GM21526 (cell line): ENCODE measurements around the gene INPP4A.

Experiments used
- ATAC-seq: cut with Tn5 transposase; IDR thresholded peaks from one replicate; pipeline ENCODE4 v1.9.1; 2021; ENCODE audit warnings: moderate library complexity; ENCODE audit not compliant: unreplicated experiment, low FRiP score

The INPP4A gene

GRCh38 chr2:98487806-98488189, 43.1 kb downstream of the INPP4A start:
- ATAC-seq, result peak; percentile 53

GRCh38 chr2:98488252-98488651, 43.6 kb downstream of the INPP4A start:
- ATAC-seq, result no peak

DNA sequence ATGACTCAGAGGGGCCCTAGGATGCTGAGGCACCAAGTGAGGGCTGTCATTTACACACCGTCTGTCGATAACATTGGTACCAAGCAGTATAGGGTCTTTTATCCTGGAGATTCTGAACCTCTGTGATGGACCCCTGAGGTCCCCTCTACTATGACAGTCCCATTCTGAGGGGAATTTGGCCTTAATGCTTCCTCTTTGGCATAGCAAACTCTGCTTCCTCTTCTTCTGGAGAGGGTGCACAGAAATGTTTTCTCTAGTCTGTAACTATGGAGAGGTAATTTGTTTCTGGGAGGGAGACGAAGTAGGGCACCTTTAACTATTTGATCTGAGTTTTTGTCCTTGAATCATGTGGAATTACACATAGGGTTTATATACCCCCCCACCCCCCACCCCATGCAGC, 44.8 kb downstream of the INPP4A start:
- ATAC-seq, result no peak

DNA sequence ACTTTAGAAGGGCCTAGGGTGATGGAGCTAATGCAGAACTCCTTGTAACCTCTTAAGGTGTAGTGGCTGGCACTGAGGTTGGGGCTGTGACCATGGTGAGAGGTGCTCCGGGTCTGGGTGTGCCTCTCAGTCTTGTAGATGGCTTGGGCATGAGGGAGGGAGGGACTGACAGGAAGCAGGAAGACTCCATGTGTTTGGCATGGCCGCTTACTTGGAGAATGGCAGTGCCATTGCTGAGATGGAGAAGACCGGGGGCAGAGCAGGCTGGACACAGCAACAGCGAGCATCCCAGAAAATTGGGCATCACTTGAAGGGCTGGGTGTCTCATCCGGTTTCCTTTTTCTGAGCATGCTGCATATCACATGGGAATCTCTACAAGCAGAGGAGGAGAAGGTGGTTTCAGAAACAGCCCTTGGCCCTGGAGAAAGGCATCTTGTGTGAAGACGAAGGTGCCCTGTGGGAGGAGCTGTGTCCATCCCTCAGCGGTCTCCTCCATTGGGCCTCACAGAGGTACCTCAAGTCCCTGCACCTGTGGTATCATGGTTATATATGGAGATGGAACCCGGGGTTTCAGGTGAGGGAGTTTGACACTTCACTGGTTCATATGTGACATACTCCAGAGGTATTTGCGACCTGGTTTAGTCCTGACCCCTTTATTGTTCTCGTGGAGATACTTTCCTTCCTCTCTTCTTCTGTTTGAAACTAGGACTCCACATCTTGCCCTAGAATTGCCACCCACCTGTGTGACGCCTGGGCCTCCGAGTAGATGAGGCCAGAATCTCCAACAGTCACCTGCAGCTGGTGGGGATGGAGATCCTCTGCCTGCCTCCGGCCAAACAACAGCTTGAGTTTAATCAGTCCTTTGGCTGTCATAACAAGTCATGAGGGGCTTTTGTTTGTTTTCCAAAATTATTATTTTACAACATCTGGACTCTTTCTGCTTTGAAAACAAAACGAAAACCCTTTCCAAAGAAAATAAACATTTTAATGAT, 45.6 kb downstream of the INPP4A start:
- no peak for ATAC-seq

GRCh38 chr2:98492441-98492840, 47.8 kb downstream of the INPP4A start:
- no peak for ATAC-seq

DNA sequence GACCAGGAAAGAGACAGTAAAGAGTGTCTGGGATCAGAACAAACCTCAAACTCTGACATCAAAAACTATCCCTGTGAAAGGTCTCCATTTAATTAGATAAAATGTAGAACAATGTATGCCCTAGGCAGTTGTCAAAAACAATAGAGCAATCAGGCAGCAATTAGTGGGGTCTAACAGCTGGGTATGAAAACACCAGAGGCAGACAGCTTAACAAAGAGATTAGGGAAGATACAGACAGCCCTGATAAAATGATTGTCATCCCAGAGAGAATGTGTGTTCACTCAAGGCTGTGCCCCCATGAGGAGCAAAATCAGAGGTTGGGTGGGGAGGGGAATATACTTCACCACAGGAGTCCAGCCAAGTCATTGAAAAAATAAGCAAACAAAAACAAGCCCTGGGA, 50.0 kb downstream of the INPP4A start:
- no peak for ATAC-seq

DNA sequence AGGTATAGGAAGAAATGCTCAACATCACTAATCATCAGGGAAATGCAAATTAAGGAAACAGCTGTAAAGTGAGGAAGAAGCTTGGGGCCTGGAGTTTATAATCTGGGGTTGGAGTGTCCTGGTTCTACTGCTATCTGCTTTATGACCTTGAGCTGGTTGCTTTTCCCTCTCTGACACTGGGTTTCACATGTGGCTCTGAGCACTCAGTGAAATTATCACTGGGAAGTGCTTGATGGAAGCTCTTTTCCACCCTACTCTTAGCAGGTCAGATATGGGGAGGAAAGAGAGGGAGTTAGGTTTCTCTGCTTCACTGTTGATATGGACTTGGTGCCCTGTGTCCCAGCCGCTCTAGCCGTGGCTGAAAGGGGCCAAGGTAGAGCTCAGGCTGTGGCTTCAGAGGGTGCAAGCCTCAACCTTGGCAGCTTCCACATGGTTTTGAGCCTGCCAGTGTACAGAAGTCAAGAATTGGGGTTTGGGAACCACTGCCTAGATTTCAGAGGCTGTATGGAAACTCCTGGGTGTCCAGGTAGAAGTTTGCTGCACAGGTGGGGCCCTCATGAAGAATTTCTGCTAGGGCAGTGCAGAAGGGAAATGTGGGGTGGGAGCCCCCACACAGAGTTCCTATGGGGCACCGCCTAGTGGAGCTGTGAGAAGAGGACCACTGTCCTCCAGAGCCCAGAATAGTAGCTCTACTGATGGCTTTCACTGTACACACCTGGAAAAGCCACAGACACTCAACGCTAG, 52.3 kb downstream of the INPP4A start:
- no peak for ATAC-seq

- no peak for ATAC-seq
Observed at GRCh38 chr2:98498703-98499440, 54.2 kb downstream of the INPP4A start.

DNA sequence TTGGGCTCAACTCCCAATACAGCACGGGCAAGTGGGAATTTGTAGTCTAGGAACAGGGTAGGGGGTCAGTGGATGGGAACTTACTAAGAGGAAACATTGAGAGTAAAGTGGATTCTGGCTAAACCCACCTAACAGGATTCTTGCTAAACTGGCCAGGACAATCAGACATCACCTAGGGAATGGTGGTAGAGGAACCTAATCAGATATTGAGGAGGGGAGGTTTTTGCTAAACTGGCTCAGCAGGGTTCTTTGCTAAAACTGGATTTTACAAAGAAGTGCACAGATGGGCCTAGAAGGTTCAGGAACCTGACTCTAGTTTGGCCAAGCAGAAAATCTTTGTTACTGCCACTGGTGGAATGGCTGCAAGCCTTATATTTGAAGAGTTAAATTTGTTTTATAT, 55.9 kb downstream of the INPP4A start:
- ATAC-seq, result no peak

DNA sequence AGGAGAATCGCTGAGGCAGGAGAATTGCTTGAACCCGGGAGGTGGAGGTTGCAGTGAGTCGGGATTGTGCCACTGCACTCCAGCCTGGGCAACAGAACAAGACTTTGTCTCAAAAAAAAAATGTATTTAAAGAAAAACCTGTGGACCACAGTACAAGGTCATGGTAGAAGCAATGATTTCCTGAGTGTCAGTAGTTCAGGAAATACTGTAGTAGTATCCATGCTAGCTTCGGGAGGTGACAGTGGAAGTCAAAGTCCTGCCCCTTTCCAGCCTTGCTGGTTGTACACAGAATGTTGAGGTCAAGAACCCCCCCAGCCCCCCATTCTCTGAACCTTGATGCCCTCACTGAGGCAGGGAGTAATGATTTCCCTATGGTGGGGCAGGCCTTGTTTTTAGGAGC, 56.6 kb downstream of the INPP4A start:
- ATAC-seq, result no peak

DNA sequence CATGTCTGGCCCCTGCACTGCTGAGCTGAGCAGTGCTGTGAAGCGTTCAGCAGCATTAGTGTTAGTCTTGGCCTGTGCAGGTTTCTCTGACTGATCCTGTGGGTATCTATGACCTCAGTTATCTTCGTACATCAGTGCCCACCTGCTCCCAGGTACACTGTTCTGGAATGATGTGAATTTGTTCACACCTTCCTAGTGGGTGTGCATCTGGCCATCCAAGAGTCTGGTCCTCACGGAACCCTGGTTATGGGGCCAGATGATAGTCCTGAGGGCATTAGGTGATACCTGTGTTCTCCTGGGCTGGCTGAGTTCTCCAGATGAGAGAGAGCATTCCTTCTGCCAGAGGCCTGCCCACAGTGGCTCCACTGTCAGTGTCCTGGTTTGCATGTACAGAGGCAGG, 57.2 kb downstream of the INPP4A start:
- ATAC-seq, result no peak

- ATAC-seq, result no peak
Observed at GRCh38 chr2:98502556-98503335, 58.1 kb downstream of the INPP4A start.

DNA sequence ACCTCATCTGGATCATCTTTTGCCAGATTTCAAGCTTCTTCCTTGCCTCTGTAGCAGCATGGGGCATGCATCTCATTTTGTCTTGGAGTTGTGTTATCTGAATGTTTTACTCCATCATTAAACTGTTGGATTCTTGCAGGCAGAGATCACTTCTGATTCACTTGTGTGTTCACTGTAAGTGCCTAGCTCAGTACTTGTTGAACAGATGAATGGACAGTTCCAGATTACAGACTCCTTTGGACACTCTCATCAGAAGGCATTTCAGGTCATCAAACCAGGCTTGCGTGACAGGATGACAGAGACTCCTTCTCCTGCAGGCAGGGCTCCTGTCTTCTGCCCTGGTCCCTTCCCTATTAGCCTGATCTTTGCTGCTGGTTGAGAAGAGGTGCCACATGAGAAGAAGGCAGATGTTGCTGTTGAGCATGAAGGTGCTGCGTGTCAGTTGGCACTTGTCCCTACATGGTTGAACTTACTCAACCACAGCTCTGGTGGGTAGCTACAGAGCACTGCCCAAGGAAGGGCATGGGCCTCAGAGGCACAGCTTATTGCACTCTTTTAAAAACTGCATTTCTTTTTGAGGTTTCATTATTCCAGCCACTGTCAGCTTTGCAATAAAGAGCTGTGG, 58.9 kb downstream of the INPP4A start:
- ATAC-seq, result no peak

DNA sequence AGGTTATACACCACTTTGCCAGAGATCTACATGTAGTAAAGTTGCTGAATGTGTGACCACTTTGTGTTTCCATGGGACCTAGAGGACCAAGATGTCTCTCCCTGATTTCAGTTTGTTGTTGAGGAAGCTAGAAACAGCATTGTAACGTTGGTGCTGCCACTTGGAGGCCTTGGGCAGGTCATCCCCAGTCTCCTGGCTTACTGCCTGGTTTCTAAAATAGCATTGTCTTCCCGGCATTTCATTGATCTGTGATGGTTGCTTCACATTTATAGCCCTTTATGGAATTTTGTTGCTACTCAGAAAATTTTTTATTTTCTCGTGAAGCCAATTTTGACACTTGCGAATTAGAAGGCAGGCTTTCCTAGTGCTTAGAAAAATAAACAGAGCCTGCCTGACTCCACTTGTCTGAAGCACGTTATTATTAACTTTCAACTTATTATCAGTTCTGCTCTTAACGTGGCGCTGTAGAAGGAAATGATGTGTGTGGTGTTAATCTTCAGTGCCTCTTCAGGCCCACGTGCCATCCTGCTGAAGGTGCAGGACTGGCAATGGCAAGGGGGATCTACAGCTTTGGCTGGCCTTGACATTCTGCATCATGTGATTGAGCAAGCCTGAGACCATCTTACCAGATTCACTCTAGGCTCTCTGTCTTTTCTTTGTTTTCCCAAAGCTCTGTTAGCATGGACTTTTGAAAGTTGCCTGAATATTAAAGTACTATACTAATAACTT, 59.9 kb downstream of the INPP4A start:
- no peak for ATAC-seq

DNA sequence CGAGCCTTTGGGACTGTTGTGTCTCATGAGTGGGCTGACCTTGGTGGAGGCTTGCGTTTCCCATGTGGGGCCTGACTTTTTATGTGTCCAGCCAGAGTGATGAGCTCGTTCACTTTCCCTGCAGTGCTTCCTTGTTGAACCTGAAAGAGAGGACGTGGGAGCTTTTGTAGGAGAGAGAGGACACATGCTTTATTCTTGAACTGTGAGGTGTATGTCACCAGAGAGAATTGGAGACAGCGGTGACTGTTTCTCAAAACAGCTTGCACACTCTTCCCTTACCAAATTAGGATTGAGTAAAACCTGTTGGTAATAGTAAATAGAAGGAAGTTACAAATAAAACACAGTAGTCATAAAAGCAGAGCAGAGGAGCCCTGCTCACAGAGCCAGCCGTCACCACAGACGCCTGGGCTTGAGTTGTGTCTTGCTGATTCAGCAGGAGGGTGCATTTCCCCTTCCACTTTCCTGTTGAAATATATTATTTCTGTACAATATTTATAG, 60.7 kb downstream of the INPP4A start:
- no peak for ATAC-seq

- ATAC-seq, result no peak
Observed at GRCh38 chr2:98505971-98506664, 61.5 kb downstream of the INPP4A start.

- no peak for ATAC-seq
Observed at GRCh38 chr2:98506881-98507280, 62.2 kb downstream of the INPP4A start.

DNA sequence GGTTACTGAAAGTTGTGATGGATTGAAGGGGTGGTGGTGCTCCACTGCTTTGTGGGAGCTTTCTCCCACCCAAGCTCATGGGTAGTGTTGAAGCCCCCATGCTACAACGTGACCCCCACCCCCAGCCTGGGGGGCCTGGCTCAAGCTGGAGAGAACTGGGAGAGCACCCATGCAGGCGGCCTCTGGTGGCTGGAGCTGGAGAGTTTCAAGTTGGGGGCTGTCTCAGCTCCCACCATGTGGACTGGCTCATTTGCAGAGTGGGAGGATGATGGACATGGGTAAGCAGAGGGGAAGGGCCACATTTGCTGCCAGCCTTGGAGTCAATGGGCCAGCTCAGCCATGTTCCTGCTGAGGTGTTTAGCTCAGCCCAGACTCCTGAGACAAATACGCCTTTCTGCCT, 62.8 kb downstream of the INPP4A start:
- ATAC-seq, result no peak
